MV-4-11 (cell line): ENCODE results near the gene SLC8A2.
A peak's percentile ranks its signal among the peaks of the same experiment; 100 is the strongest.
"Not testable (repeated sequence)": the region's sequence is repeated elsewhere in the genome, so short reads cannot be mapped to it uniquely, and the experiment has no call there.

Source experiments
- DNase-seq: peaks from one replicate; lab custom pipeline; 2025; lab: John Stamatoyannopoulos, UW

Gene SLC8A2

GRCh38 chr19:47411696-47412095 is 60.0 kb downstream of the SLC8A2 start:
- not testable (repeated sequence) for DNase-seq

DNA sequence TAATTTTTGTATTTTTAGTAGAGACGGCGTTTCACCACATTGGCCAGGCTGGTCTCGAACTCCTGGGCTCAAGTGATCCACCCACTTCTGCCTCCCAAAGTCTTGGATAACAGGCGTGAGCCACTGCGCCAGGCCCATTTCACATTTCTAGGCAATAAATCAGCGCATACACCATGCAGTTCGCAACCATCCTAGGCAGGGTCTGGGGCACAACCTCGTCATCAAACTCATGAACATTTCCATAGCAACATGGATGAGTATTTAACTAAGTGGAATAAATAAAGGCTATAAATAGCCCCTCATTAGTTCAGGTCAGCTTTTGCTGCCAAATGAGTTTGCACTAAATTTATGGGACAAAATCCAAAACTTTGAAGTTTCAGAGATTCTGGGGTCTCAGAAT is 60.6 kb downstream of the SLC8A2 start:
- no peak for DNase-seq

- no peak for DNase-seq
These were observed 63.3 kb downstream of the SLC8A2 start for GRCh38 chr19:47408156-47408938.

GRCh38 chr19:47407417-47407774 is 64.3 kb downstream of the SLC8A2 start:
- no peak for DNase-seq

GRCh38 chr19:47406711-47407416 is 64.8 kb downstream of the SLC8A2 start:
- DNase-seq = no peak

- DNase-seq = no peak
These were observed 65.8 kb downstream of the SLC8A2 start for GRCh38 chr19:47405854-47406417.

DNA sequence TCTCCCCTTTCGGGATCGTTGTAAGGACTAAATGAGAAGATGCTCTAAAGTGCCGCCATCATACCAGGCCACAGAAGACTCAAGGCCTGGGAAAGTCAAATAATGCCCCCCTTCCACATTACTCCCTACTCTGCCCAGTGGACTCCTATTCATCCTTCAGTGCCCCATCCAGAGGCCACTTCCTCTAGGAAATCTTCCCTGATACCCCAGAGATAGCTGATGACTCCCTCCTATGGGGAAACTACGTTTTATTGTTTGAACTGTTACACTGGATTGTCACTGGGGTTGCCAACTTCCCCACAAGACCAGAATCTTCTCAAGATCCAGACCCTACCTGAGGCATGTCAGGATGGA is 66.5 kb downstream of the SLC8A2 start:
- DNase-seq = no peak

- no peak for DNase-seq
These were observed 67.1 kb downstream of the SLC8A2 start for GRCh38 chr19:47404334-47405196.

DNA sequence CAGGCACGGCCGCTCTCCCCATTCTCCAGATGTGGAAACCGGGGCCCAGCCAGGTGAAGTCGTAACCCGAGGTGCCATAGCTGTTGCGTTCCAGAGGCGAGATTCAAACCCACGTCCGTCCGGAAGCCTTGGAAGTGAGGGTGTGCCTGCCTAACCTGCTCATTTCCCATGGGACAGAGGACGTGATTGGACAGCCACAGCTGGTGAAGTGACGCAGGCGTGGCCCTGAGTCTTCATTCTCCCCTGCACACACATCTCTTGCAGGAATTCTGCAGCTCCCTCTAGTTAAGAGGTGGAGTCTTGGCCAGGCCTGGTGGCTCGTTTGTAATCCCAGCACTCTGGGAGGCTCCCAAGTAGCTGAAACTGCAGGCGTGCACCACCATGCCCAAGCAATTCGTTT is 69.2 kb downstream of the SLC8A2 start:
- no peak for DNase-seq

DNA sequence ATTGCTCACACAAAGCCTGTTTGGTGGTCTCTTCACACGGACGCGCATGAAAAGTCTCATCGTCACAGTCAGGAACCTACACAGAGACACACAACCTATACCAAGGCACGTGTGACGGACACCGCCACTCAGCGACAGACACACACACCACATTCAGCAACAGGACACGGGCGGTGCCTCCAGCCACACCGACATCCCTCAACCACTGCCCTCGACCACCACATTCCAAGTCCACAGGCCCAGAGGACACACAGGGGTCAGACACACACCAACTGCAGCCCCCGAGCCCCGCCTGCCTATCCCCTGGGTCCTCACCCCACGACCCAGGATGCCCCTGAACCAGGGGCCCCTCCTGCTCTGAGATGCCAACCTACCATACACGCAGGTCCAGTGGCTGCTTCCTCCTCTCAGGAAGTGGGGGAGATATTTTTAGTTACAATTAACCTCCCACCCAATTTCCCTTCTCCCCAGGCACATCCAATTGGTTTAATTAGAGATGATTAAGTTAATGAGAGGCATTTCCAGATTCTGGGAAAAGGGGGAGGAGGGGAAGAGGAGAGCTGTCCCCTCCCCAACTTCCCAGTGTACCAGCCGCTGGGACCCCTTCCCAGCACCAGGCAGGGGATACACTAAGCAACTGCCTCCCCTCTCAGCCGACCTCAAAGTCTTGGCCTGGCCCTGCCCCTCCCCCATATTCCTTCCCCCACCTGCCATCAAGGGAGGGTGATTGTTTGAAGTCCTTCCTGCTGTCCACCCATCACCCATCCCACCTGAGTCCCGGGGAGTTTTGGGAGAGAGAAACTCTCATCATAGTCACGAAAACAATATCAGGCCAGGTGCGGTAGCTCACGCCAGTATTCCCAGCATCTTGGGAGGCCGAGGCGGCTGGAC is 72.7 kb downstream of the SLC8A2 start:
- DNase-seq = no peak

- DNase-seq = peak; percentile 70
These were observed 80.0 kb downstream of the SLC8A2 start for GRCh38 chr19:47391510-47392223.

DNA sequence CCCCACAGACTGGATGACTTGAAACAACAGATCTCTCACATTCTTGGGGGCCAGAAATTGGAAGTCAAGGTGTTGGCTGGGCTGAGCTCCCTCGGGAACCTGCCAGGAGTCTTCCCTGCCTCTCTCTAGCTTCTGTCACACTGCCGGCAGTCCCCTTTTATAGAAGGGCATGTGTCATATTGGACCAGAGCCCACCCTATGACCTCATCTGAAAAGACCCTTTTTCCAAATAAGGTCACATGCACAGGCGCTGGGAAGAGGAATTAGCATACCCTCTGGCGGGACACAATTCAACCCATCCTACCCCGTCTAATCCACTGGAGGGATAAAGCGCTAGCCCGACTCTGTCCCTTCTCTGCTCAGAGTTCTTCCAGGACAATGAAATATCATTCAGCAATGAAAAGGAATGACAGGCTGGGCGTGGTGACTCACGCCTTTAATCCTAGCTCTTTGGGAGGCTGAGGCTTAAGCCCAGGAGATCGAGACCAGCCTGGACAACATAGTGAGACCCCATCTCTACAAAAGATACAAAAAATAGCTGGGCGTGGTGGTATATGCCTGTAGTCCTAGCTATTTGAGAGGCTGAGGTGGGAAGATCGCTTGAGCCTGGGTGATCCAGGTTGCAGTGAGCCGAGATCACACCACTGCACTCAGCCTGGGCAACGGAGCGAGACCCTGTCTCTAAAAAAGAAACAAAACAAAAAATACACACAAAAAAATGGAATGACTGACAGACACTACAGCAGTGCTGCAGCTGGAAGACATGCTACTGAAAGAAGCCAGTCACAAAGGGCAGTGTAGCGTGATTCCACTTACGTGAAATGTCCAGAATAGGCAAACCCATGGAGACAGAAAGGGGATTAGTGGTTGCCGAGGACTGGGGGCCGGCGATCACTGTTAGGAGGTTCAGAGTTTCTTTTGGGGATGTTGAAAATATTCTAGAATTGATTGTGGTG is 80.9 kb downstream of the SLC8A2 start:
- DNase-seq = no peak

- DNase-seq = peak; percentile 96
These were observed 82.5 kb downstream of the SLC8A2 start for GRCh38 chr19:47389150-47389556.

DNA sequence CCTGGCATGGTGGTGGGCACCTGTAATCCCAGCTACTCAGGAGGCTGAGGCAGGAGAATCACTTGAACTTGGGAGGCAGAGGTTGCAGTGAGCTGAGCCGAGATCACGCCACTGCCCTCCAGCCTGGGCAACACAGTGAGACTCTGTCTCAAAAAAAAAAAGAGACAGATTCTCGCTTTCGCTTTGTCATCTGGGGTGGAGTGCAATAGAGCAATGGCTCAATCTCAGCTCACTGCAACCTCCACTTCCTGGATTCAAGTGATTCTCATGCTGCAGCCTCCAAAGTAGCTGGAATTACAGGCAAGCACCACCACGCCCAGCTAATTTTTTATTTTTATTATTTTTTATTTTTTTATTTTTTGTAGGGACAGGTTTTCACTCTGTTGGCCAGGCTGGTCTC is 83.0 kb downstream of the SLC8A2 start:
- peak; percentile 56 for DNase-seq

GRCh38 chr19:47387623-47388022 is 84.1 kb downstream of the SLC8A2 start:
- DNase-seq = not testable (repeated sequence)

- not testable (repeated sequence) for DNase-seq
These were observed 85.1 kb downstream of the SLC8A2 start for GRCh38 chr19:47386582-47386981.

DNA sequence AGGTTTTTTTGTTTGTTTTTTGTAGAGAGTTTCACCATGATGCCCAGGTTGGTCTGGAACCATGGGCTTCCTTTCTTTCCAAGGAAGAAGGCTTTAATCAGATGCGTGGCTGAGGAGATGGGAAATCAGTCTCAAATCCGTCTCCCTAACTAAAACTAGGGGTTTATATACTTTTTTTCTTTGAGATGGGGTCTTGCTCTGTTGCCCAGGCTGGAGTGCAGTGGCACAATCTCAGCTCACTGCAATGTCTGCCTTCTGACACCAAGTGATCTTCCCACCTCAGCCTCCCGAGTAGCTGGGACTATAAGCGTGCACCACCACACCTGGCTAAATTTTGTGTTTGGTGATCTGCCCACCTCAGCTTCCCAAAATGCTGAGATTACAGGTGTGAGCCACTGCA is 87.2 kb downstream of the SLC8A2 start:
- DNase-seq = not testable (repeated sequence)

GRCh38 chr19:47383890-47384289 is 87.8 kb downstream of the SLC8A2 start:
- DNase-seq = not testable (repeated sequence)

DNA sequence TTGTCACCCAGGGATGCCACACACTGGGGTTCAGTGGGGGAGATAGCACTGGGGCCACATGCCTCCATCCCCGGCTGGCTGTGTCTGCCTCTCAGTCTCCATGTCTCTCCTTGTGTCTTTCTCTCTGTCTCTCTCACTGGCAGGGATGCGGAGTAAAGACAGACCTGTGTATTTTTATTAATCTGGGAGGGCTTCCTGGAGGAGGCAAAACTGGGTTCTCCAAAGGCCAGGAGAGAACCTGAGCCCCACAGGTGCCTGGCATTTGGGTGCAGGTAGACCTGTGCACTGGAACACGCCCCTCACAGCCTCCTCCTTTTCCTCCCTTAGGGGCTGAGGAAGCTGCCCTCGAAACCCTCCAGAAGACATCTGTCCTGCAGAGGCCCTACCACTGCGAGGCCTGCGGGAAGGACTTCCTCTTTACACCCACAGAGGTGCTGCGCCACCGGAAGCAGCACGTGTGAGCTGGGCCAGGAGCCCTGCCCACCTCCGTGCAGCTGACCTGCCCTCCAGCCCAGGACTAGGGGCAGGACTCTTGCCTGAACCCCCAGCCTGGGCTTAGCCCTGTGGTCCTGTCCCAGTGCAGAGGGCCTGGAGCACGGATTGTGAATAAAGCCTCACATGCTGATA is 89.9 kb downstream of the SLC8A2 start:
- DNase-seq = peak; percentile 70
